GM18508 (cell line): ENCODE results near the gene EEFSEC.

Source experiments
- ATAC-seq: cut with Tn5 transposase; IDR thresholded peaks from one replicate; pipeline ENCODE4 v1.9.1; 2021; ENCODE audit warnings: moderate number of reproducible peaks; ENCODE audit not compliant: insufficient read depth, unreplicated experiment

The EEFSEC gene

DNA sequence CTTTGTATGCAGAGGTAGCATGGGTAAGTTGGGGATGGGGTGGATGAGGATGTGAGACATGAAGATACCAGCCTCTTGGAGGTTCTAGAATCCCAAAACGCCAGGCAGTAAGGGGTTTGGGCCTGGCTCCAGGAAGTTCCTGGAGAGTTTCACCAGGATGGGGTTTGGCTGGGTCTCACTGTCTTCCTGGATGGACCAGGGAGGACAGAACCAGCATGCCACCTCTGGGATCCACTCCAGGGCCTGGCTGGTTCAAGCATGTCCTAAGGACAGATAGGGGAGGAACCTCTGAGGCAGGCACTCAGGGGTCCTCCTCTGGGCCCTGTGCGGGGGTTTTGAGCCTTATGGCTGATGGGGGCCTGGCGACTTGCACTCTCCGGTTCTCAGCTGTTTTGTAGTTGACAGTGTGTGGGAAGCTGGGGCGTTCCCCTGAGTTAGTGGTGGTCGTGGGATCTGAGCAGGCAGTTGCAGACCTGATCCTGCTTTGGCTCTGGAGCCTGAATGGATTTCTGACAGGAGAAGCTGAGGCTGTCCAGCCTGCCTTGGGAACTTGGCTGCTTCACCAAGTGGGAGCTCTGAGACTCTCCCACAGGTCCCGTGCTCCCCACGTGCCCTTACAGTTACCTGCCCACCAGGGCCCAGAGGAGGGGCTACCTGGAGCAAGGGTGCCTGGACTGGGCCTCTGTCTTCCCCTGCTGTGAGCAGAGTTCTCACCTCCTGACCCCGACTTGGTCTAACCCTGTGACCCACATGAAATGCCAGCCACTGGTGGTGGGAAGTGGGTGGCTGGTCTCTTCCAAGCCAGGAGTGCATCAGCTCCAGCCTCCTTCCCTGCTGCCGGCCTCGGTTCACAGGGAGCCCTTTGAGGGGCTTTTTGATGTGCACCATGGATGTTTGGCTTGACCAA, 128.4 kb downstream of the EEFSEC start:
- no peak for ATAC-seq

DNA sequence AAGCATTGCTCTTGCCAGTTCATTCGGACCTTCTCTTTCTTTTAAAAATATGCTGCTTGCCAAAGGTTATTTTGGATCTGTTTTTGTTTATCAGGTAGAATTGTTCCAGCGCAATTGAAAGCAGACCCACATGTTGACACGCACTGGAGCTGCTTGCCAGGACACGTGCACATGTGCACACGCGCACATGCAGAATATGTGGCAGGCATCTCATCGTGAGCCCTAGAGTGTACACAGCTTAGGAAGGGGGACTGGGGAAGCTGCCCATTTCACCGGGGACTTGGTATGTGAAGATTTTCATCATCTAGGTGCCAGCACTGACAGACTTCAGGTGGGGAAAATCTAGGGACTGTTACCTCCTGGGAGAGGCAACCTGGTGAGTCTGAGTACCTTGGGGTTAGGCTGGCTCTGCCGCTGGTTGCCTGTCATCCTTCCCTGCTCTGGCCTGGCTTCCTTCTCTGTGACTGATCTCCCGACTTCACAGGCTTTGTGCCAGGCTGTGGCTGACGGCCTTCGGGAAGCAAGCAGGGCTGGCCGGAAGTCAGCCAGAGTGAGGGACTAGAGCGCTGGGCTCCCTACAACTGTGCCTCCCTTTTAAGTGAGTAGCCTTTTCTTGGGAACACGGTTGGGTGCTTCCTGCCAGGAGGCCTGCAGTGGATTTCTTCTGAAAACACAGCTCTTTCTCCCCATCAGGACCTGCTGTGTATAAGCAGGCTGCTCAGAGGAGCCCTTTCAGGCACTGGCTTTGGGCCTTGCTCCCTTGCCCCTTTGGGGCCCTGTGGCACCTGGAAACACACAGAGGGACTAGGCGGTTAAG, 129.3 kb downstream of the EEFSEC start:
- ATAC-seq = no peak

DNA sequence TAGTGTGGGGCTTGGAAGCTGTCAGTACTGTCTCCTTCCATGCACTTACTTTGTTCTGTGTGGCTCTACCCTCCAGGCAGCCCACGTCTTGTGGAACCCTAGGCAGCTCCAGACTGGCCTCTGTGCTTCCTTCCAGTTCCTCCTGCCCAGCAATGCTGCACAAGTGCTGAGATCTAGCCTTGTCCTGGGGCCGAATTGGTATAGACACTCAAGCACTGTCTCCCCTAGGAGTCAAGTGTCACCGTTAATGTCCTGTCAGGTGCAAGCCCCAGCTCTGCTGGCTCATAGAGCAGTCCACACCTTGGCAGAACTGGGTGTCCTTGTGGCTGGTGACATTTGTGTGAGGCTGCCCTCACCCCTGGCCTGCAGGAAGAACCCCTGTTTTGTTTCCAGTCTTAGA, 130.1 kb downstream of the EEFSEC start:
- ATAC-seq = no peak

- ATAC-seq = no peak
Observed at GRCh38 chr3:128285042-128285966, 132.0 kb downstream of the EEFSEC start.

- ATAC-seq = no peak
Observed at GRCh38 chr3:128285967-128286321, 132.7 kb downstream of the EEFSEC start.

DNA sequence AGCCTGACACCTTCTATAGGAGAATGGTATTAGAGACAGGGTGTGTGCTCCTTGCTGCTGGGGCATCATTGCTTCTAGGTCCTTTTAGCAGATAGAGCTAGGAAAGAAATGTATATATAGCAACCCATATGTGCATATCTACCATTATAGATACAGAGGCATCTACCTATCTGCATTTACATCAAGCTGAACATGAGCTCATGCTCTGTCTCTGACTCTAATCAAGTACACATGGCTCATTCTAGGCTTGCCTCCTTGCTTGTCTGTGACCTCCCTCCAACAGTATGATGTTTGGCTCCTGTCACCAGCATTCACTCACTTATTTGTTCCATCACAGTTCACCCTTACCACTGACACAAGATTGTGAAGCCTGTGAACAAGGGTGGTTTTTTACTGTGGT, 133.4 kb downstream of the EEFSEC start:
- ATAC-seq = no peak

- no peak for ATAC-seq
Observed at GRCh38 chr3:128287216-128287615, 133.9 kb downstream of the EEFSEC start.

DNA sequence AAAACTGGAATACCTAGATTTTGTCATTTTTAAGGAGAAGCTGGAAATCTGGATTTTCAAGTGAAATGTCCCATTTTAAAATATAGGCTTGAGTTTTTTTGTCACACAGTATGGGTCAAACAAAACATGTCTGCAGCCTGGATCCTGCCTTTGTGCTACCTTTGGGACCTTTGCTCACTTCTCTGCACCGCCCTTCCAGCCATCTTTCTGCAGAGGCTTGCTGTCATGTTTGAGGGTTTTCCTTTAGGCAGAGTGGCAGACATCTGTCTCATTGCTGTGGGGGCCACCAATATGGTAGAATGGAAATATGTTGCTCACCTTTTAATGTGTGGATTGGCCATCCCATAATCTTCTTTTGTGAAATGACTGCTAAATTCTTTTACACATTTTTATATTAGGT, 136.3 kb downstream of the EEFSEC start:
- ATAC-seq = no peak

DNA sequence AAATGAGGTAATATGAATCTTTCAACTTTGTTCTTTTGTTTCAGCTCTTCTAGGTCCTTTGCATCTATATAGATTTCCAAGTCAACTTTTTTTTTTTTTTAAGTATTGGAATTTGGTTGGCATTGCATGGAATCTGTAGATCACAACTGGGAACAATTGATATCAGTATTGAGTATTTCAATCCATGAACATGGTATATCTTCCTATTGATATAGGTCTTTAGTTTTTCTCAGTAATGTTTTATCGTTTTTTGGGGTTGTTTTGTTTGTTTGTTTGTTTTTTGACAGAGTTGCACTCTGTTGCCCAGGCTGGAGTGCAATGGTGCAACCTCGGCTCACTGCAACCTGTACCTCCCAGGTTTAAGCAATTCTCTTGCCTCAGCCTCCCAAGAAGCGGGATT, 137.2 kb downstream of the EEFSEC start:
- ATAC-seq = no peak

GRCh38 chr3:128293930-128294329, 140.6 kb downstream of the EEFSEC start:
- ATAC-seq = no peak

- no peak for ATAC-seq
Observed at GRCh38 chr3:128294999-128295468, 141.8 kb downstream of the EEFSEC start.

DNA sequence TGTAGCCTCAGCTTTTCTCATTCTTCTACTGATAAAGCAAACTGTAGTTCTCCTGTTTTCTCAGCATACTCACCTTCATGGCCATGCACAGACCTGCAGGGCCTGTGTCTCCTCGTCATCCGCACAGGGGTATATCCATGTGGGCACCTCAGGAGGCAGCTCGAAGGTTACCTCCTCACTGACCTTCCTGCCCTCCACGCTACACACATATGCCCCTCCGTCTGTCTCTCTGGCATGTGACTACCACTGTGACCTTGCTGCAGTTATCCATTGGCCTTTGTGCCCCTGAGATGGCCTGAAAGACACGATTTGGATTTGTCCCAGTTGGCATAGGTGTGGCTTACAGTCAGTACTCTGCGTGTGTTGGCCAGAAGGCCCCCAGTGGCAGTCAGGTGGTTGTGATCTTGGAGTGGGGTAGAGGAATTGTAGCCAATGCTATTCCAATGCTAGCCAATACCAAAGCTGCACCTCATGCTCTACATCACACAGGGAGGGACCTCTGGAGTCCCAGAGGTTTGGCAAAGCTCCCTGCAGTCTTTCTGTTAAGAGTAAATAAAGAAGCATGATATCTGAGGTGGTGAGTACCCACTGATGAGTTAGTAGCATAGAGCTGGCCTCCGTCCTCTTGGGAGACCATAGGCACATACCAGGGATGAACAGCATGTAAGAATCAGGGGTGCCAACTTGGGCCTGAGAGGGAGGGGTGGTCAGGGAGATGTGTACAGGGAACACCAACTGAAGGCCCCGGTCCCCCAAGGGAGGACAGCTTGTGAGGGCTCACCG, 143.4 kb downstream of the EEFSEC start:
- no peak for ATAC-seq

DNA sequence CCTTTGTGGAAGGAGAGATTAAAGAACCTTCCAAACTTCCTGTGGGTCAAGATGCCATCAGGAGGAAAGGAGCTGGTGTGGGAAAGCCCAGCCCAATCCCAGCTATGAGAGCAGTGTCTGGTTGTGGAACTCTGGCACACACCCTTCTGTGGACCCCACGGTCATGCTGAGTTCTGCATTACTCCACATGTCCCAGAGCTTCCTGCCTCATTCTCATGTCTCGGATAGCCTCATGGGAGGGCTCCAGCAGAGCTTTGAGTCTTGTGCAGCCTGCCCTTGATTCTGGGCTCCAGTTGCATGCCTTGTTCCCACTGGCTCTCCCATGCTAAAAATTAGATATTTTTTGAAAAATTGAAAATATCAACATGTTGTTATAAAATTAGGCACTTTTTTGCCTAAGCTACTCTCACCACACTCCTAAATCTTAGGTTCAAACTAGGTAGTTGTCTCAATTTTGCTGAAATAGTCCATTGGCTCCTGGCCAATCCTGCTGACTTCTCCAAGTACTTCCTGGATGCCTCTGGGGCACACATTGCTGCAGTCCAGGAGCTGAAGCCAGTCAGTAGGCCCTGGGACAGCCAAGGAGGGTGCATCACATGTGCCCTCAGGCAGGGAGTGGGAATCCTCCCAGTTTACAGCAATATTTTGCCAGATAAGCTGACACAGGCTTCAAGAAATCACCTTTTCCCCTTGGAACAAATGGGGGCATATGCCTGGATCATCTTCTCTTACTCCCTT, 144.3 kb downstream of the EEFSEC start:
- no peak for ATAC-seq

GRCh38 chr3:128301186-128302023, 148.1 kb downstream of the EEFSEC start:
- ATAC-seq = no peak

DNA sequence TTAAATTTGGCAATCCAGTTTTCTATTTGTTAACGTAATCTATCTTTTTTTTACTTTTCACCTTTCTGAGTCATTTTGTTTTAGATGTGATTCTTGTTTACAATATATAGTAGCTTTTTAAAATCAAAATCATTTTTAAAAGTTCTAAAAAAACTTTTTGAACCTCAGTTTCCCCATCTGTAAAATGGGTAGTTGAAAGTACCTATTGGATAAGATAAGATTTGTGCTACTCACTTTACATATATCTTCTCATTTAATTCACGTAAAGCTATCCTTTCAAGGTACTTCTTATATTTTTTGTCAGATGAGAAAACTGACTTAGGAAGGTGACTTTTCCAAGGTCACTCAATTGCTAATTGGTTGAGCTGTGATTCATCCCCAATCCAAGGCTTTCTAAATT, 153.2 kb downstream of the EEFSEC start:
- no peak for ATAC-seq

- no peak for ATAC-seq
Observed at GRCh38 chr3:128307029-128307633, 153.8 kb downstream of the EEFSEC start.

- ATAC-seq = no peak
Observed at GRCh38 chr3:128307781-128308469, 154.6 kb downstream of the EEFSEC start.
